ENCODE results near the gene STMN3.
"Not testable (repeated sequence)": the region's sequence is repeated elsewhere in the genome, so short reads cannot be mapped to it uniquely, and the experiment has no call there.

Gene STMN3

DNA sequence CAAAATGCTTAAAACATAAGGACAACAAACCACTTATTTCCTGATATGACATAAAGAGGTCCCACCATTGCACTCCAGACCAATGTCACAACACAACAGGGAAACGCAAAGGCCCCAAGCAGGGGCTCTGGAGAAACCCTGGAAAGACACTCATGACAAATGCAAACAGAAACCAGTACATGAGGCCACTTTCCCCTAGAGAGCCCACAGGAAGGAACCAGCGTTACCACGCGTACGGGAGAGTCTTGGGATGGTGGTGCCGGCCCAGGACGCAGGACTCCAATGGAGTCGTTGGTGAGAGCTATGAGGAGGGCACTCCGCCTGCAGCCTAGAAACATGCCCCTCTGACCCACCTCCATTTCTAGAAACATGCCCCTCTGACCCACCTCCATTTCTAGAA, 46.5 kb downstream of the STMN3 start:
- DNase-seq, result no peak

DNA sequence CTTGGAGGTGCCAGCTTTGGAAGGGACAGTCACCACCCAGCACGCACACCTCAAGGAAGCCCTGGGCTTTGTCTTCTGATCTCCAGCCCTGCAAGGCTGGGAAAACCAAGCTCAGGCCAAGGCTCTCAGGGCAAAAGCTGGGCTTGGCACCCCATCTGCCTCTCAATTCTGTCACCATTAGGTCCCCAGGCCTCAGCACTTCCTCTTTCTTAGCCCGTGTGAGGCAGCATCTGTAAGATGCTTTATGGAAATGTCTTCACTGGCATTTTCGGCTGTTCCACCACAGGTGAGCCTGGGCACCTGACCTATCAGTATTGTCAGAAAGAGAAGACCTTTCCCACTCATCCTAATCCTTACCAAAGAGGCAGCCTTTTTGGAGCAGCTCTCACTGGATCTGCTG, 50.9 kb downstream of the STMN3 start:
- DNase-seq, result no peak

- not testable (repeated sequence) for DNase-seq
Measured at GRCh38 chr20:63601679-63602078, 51.5 kb downstream of the STMN3 start.

GRCh38 chr20:63599396-63600050, 53.7 kb downstream of the STMN3 start:
- DNase-seq, result no peak

GRCh38 chr20:63598479-63599395, 54.5 kb downstream of the STMN3 start:
- DNase-seq, result no peak

GRCh38 chr20:63597651-63598478, 55.4 kb downstream of the STMN3 start:
- no peak for DNase-seq

GRCh38 chr20:63596423-63596822, 56.8 kb downstream of the STMN3 start:
- no peak for DNase-seq

DNA sequence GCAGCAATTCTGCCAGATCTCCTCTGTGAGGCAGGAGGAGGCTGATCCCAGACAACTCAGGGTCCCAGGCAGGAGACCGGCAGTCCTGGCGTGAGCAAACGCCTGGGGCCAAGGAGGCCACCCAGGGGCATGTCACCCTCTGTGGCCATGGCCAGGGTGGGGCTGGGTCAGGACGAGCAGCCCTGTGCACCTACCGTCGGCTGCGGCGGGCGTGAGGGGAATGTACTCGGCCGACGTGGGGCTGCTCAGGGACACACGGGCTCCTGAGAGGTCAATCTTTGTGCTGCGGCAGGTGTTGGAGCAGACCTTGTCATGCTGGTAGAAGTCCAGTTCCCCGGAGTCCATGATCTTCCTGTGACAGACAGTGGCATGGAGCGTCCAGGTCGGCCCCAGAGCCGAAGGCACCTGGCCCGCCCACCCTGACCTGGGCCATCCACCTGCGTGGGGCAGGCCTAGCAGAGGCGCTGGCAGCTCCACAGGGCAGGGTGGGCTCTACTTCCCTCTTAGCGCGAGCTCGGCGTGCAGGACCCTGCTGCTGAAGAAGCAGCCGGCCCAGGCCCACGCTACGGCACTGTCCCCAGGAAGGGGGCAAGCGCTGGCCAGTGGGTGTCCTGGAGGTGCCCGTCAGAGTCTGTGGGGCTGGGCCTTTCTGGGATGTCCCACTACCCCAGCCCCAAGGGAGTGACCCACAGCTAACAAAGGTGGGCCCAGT, 57.7 kb downstream of the STMN3 start:
- no peak for DNase-seq

- no peak for DNase-seq
Measured at GRCh38 chr20:63594043-63594561, 59.1 kb downstream of the STMN3 start.

GRCh38 chr20:63592661-63593060, 60.6 kb downstream of the STMN3 start:
- no peak for DNase-seq

GRCh38 chr20:63591786-63592355, 61.4 kb downstream of the STMN3 start:
- DNase-seq, result no peak

DNA sequence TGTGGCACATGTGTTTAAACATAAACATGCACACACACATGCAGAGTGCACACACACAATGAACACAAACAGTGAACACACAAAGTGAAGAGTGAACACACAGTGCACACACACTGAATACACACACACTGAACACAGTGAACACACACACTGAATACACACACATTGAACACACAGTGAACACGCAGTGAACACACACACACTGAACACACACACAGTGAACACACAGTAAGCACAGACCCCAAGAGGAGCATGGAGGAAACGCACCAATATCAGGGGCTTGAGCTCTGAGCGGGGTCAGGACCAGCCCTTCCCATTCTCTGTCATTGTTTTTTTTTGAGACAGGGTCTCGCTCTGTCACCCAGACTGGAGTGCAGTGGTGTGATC, 62.1 kb downstream of the STMN3 start:
- DNase-seq, result no peak

- no peak for DNase-seq
Measured at GRCh38 chr20:63590218-63591146, 62.7 kb downstream of the STMN3 start.
